Spleen (tissue), 11 donors: Measurements from ENCODE around the gene RAB11B. TPM values are rescaled to one million over a fixed set of nuclear protein-coding genes. Genes with fewer than 3 reads are reported as not detected.
A peak's percentile ranks its signal among the peaks of the same experiment; 100 is the strongest.
"Not testable (repeated sequence)": the region's sequence is repeated elsewhere in the genome, so short reads cannot be mapped to it uniquely, and the experiment has no call there.

Source experiments
- DNase-seq: peaks from one replicate; pipeline ENCODE4 v3.0.0-alpha.2; 2020
- H3K27ac ChIP-seq, 8 donors: fragments of 200-600 bp; sonication (generic) in 7 of 8; 1 replicate in 4 of 8; 2 replicates in 4 of 8; pipeline versions ENCODE4 v1.5.0 to v1.8.0; 2016 to 2021; ENCODE audit warnings: inconsistent platforms in 4 of 8, mild to moderate bottlenecking in 4 of 8, moderate library complexity in 1 of 8
- H3K27me3 ChIP-seq, 7 donors: fragments of 200-600 bp; sonication (generic) in 6 of 7; replicated peaks in 1 of 7; 1 replicate in 4 of 7; 2 replicates in 3 of 7; pipeline versions ENCODE4 v1.5.0 to v1.8.0; 2016 to 2021; ENCODE audit warnings: inconsistent platforms in 3 of 7, mild to moderate bottlenecking in 1 of 7
- H3K36me3 ChIP-seq, 6 donors: fragments of 200-600 bp; sonication (generic) in 5 of 6; 1 replicate in 4 of 6; 2 replicates in 2 of 6; pipeline versions ENCODE4 v1.5.0 to v1.8.0; 2016 to 2021; ENCODE audit warnings: inconsistent platforms in 2 of 6
- H3K4me1 ChIP-seq, 6 donors: fragments of 200-600 bp; sonication (generic) in 5 of 6; 1 replicate in 3 of 6; 2 replicates in 3 of 6; pipeline versions ENCODE4 v1.5.0 to v1.8.0; 2016 to 2021; ENCODE audit warnings: inconsistent platforms in 3 of 6
- H3K4me3 ChIP-seq, 8 donors: fragments of 200-600 bp; sonication (generic) in 7 of 8; 1 replicate in 4 of 8; 2 replicates in 4 of 8; pipeline versions ENCODE4 v1.5.0 to v1.8.0; 2016 to 2021; ENCODE audit warnings: inconsistent platforms in 4 of 8, mild to moderate bottlenecking in 4 of 8, moderate library complexity in 2 of 8
- H3K9me3 ChIP-seq, 8 donors: fragments of 200-600 bp; sonication (generic) in 7 of 8; 1 replicate in 4 of 8; 2 replicates in 4 of 8; pipeline versions ENCODE4 v1.5.0 to v1.8.0; 2016 to 2021; ENCODE audit warnings: inconsistent platforms in 4 of 8
- POLR2A ChIP-seq, 3 donors: fragments of 450-650 bp; IDR thresholded peaks; one replicate each; pipeline ENCODE4 v1.5.1; 2017; ENCODE audit warnings: antibody characterized with exemption in 3 of 3, mild to moderate bottlenecking in 1 of 3
- POLR2AphosphoS5 ChIP-seq, 3 donors: sonication (generic); formaldehyde crosslinking; IDR thresholded peaks; one replicate each; pipeline ENCODE4 v1.5.1; 2017; ENCODE audit warnings: antibody characterized with exemption in 3 of 3
- WGBS, 5 donors: extraction: QIAGEN DNeasy Blood & Tissue Kit in 3 of 5; methylation state at CpG; one replicate each; pipeline versions ENCODE4 v1.1.5 to v1.1.7; 2013 to 2018; 5-methylcytosine and 5-hydroxymethylcytosine counted together
- intact Hi-C: fragments of 100-400 bp; cut with DNase I; formaldehyde crosslinking; loops from one replicate; pipeline ENCODE4 v1.15.0; 2023; ENCODE audit warnings: low total_unique reads
- polyA plus RNA-seq, 3 donors: library from polyadenylated mRNA; stranded (reverse); fragments of 200-250 nt; gene quantifications; one replicate each; pipeline ENCODE4 v1.2.1, GENCODE V29; 2013
- total RNA-seq, 7 donors: library from RNA; depleted of rRNA in 3 of 7; stranded (reverse); fragments of >200 nt in 3 of 7; fragmentation: NEBNext Ultra II Directional in 4 of 7; extraction: Animal tissue kit (Norgen Biotek cat#: 25700) in 4 of 7; gene quantifications; one replicate each; pipeline versions ENCODE4 v1.1.0 to v1.2.1, GENCODE V29; 2016 to 2021
- TF ChIP-seq, protein P1 (sequence below), 11 experiments: fragments of 200-600 bp in 7 of 11; fragments of 450-650 bp in 4 of 11; sonication (generic) in 4 of 11; IDR thresholded peaks in 8 of 11; conservative IDR thresholded peaks in 3 of 11; 1 replicate in 7 of 11; 2 replicates in 4 of 11; pipeline versions ENCODE4 v1.4.0 to v1.8.0; 2016 to 2021; ENCODE audit warnings: antibody characterized with exemption in 11 of 11, inconsistent platforms in 4 of 11, mild to moderate bottlenecking in 1 of 11
- donor health status: healthy with polysubstance abuse.
- donor health status: DM: no; HTN: no; CAD: no; lungs with moderate emphysema.
- donor health status: DM: no; HTN: no; CAD: no.
- donor health status: Bipolar disorder and iron deficiency.
- donor health status: healthy.
- donor health status: DM: no; HTN: no; CAD: no.
- donor health status: DM: yes; HTN: yes; CAD: no.

RAB11B gene
- total and polyA plus RNA-seq, 10 donors = 42.0 to 114 (median 84.7) TPM

DNA sequence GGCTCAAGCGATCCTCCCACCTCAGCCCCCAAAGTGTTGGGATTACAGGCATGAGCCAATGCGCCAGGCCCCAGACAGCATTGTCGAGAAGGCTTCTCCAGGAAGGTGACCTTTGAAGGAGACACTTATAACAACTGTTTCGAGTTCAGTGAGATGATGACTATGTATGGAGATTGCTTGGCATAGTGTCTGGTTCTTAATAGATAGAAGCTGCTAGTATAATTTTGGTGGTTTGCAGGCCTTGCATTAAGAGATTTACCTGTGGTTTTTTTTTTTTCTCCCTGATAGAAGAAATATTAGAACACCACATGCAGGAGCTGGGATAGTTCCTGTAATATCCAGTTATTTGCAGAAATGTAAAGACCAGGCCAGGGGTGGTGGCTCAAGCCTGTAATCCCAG lies 26.6 kb downstream of the RAB11B start:
- Histone ChIP-seq H3K9me3 (no peaks in the 10 kb centered on the region), H3K27me3 (no peaks in the 10 kb centered on the region), H3K4me1 (peaks cover 9 to 67% (median 31%) of the 10 kb centered on the region in 6 donors), H3K4me3 (no peak overlapping the region), H3K27ac (peak overlapping the region in 3 of 8 donors; percentile 70 to 75 (median 70)), H3K36me3 (peaks cover 0 to 16% (median 4%) of the 10 kb centered on the region in 6 donors)
- intact Hi-C loops = no loop called here
- 67 to 88% (median 77%) methylated on average over 4 of the region's 4 CpGs for WGBS, 5 donors
- no peak for DNase-seq
- TF ChIP-seq, protein P1, sequence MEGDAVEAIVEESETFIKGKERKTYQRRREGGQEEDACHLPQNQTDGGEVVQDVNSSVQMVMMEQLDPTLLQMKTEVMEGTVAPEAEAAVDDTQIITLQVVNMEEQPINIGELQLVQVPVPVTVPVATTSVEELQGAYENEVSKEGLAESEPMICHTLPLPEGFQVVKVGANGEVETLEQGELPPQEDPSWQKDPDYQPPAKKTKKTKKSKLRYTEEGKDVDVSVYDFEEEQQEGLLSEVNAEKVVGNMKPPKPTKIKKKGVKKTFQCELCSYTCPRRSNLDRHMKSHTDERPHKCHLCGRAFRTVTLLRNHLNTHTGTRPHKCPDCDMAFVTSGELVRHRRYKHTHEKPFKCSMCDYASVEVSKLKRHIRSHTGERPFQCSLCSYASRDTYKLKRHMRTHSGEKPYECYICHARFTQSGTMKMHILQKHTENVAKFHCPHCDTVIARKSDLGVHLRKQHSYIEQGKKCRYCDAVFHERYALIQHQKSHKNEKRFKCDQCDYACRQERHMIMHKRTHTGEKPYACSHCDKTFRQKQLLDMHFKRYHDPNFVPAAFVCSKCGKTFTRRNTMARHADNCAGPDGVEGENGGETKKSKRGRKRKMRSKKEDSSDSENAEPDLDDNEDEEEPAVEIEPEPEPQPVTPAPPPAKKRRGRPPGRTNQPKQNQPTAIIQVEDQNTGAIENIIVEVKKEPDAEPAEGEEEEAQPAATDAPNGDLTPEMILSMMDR (IDR thresholded peaks at IDR 0.05 in 8 of 11, conservative IDR thresholded peaks at IDR 0.05 in 3 of 11) = no peak
- TF ChIP-seq POLR2A (IDR thresholded peaks at IDR 0.05) (no peak), POLR2AphosphoS5 (IDR thresholded peaks at IDR 0.05) (no peak)

- Histone ChIP-seq H3K4me1 (peaks cover 7 to 44% (median 24%) of the 10 kb centered on the region in 6 donors), H3K9me3 (no peaks in the 10 kb centered on the region), H3K4me3 (no peak overlapping the region), H3K27me3 (no peaks in the 10 kb centered on the region), H3K36me3 (peaks cover 0 to 59% (median 15%) of the 10 kb centered on the region in 6 donors), H3K27ac (no peak overlapping the region)
- intact Hi-C loops = no loop called here
- no peak for DNase-seq
- WGBS, 5 donors = 94 to 97% (median 94%) methylated on average over 16 to 28 of the region's 28 CpGs
- TF ChIP-seq POLR2AphosphoS5 (IDR thresholded peaks at IDR 0.05) = peak in 1 of 3 donors; percentile 17
- TF ChIP-seq, protein P1 (IDR thresholded peaks at IDR 0.05 in 8 of 11, conservative IDR thresholded peaks at IDR 0.05 in 3 of 11) = no peak
Measured at GRCh38 chr19:8421484-8422461, 31.6 kb downstream of the RAB11B start.

DNA sequence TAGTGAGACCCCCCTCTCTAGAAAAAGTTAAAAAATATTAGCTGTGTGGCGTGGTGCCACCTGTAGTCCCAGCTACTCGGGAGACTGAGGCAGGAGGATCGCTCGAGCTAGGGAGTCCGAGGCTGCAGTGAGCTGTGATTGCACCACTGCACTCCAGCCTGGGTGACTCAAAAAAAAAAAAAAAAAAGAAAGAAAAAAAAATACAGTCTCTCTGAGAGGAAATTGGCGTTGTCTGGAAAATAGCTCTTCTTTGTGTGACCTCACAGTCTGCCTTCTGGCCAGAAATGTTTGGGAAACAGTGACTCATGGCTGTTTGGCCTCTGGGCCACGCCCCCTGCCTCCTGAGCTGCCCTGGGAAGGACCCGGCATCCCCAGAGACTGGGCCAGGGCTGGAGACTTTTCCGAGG lies 33.7 kb downstream of the RAB11B start:
- TF ChIP-seq POLR2AphosphoS5 (IDR thresholded peaks at IDR 0.05) (peak; percentile 66 to 85 (median 79)), POLR2A (IDR thresholded peaks at IDR 0.05) (no peak)
- TF ChIP-seq, protein P1 (IDR thresholded peaks at IDR 0.05 in 8 of 11, conservative IDR thresholded peaks at IDR 0.05 in 3 of 11) = no peak
- H3K36me3 ChIP-seq = peaks cover 0 to 76% (median 22%) of the 10 kb centered on the region in 6 donors
- WGBS, 5 donors = 31 to 62% (median 47%) methylated on average over 9 of the region's 9 CpGs
- no peaks in the 10 kb centered on the region for H3K27me3 ChIP-seq
- peak overlapping the region in 1 of 8 donors; percentile 8 for H3K4me3 ChIP-seq
- intact Hi-C loops = no loop called here
- DNase-seq = peak; percentile 84
- peaks cover 6 to 23% (median 17%) of the 10 kb centered on the region in 6 donors for H3K4me1 ChIP-seq
- peak overlapping the region; percentile 64 to 88 (median 82) for H3K27ac ChIP-seq
- no peaks in the 10 kb centered on the region for H3K9me3 ChIP-seq

DNA sequence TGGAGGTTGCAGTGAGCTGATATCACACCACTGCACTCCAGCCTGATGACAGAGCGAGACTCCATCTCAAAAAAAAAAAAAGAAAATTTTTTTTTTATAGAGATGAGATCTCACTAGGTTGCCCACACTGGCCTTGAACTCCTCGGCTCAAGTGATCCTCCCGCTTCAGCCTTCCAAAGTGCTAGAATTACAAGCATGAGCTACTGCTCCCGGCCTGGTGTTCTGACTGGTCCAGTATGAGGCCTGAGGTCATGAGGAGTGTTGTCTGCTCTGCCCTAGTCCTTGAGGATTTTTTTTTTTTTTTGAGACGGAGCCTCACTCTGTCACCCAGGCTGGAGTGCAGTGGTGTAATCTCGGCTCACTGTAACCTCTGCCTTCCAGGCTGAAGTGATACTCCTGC lies 35.2 kb downstream of the RAB11B start:
- intact Hi-C loops, H3K27ac ChIP-seq, H3K9me3 ChIP-seq, H3K27me3 ChIP-seq, H3K4me3 ChIP-seq, DNase-seq: not testable (repeated sequence)
- peaks cover 0 to 87% (median 25%) of the 10 kb centered on the region in 6 donors for H3K36me3 ChIP-seq
- peaks cover 6 to 22% (median 17%) of the 10 kb centered on the region in 6 donors for H3K4me1 ChIP-seq
- WGBS, 5 donors = 84 to 95% (median 90%) methylated on average over 6 of the region's 6 CpGs
